Measurements from ENCODE around the gene WDR5.

The WDR5 gene

DNA sequence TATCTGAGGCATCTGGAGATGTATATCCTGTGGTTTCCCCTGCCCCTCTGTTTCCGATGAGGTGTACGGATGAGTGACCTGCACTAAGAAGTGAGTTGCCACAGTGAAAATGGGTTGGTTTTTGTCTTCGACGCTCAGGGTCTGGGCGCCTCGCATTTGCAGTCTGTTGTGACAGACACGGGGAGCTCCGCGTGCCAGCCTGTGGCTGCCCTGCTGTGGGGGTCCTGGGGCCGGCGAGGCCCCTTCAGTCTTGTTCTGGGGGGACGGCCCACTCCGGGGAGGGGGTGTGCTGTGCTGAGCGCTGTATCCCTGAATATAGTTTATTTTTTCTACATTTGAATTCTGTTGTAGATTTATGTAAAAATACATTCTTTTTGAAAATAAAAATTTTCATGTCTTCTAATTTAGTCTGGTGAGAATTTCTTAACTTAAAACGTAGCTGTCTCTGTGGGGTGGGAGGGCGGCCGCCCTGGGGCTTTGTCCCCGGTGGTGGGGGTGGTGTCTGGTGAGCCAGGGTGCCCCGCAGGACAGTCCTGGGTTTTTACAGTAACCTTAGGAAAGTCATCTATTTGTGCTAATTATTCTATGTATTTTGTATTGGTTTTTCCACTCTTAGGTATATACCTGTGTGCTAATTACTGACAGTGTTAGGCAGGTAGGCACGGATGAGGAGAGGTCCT, 23.8 kb downstream of the WDR5 start:
- DNase-seq: no peak

DNA sequence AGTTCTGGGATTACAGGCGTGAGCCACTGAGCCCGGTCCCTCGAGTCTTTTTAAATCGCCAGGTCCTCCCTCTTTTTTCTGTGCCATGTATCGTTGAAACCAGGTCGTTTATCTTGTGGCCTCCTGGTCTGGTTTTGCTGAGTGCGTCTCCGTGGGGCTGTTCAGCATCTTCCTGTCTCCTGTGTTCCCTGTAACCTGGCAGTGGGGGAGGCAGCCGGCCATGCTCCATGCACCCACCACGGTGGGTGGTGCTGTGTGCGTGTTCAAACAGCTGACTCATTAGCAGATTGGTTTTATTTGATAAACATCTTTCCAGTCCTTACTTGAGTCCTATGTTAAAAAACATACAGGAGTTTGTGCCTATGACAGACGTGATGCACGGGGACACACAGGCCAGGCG, 25.8 kb downstream of the WDR5 start:
- DNase-seq: no peak

DNA sequence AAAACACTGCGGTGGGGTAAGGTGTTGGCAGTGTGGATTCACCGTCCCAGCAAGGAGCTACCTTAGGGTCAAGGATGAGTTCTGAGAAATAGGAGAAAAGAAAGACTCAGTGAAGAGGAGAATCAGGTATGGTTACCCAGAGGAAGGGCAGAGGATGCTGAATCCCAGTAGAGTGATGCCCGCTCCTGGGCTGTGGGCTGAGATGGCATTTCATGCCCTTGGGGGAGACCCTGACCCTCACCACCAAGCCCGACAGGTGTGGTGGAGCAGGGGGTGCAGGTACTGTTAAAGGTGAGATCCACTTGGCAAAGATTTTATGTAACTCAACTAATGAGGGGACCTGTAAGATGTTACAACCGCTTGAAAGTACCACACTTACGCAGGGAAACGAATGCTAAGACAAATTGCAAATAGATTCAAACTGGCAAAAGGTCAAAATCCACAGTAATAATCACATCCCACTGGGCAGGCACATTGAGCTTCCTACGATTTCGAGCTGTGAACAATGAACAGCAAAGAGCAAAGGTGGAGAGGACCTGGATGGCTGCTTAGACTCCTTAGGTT, 26.4 kb downstream of the WDR5 start:
- DNase-seq: no peak

DNA sequence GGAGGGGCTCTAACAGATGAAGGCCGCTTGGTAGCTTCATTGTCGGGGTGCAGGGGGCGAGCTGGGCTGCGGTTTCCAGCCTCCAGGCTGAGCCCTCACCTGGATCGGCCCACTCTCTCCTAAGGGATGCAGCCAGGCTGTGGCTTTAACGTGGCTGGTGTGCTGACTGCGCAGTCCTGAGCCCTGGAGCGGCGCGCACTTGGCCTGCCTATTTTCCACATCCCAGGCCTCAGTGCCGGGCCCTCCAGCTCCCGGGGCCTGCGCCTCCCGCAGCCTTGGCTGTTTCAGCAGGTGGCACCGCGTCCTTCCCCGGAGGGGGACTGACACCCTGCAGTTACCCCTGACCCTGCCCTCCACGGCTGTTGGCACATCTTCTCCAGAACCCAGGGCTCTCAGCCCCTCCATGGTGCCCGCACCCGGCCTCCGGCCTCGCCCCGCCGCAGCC, 27.1 kb downstream of the WDR5 start:
- DNase-seq: no peak

DNA sequence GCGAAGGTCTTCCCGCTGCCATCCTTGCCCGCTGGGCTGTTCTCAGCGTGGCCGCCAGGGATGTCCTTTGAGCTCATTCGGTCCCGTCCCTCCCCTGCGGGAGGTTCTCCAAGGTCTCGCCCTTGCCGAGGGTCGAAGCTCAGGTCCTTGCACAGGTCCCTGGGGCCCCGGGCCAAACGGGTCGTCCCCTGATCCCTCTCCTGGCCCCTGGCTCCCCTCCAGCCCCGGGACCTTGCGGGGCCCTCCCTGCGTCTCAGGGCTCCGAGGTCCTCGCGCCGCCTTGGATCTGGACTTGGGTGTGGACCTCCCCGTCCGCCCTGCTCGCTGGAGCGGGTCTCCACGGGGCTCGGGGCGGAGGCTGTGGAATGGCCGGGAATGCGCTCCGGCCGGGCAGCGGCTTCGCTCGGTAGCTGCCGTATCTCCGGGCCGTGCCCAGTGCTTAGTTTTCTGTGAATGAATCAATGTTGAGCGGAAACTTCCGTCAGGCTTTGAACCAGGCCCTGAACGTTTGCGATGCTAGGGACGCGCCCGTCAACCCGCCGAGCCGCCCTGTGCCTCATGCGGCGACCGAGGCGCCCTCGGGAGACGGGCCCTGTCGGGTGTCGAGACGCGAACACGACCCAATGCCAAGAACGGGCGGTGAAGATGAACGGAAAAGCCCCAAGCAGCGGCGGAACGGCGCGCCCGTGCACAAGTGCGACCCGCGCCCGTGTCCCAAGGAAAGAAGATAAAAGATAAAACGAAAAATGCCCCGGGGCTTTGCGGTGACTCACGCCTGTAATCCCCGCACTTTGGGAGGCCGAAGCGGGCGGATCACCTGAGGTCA, 27.7 kb downstream of the WDR5 start:
- peak; percentile 70 for DNase-seq

DNA sequence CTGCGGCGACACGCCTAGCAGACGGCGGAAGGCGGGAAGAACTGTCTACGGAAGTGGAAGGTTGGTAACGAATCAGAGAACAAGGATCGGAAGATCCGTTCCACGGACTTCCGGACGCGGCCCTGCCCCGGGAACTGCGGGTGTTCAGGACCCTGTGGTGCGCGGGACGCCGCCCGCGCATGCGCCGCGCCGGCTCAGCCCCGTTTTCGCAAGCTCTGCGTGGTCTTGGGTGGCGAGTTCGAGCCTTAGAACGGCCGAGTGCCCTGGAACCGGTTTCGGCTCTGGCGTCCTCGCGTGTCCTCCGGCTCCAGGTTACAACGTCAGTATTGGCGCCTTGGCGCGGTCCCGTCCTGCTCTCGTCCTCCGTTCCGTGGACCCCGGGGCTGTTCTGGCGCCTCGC, 29.0 kb downstream of the WDR5 start:
- DNase-seq: no peak

DNA sequence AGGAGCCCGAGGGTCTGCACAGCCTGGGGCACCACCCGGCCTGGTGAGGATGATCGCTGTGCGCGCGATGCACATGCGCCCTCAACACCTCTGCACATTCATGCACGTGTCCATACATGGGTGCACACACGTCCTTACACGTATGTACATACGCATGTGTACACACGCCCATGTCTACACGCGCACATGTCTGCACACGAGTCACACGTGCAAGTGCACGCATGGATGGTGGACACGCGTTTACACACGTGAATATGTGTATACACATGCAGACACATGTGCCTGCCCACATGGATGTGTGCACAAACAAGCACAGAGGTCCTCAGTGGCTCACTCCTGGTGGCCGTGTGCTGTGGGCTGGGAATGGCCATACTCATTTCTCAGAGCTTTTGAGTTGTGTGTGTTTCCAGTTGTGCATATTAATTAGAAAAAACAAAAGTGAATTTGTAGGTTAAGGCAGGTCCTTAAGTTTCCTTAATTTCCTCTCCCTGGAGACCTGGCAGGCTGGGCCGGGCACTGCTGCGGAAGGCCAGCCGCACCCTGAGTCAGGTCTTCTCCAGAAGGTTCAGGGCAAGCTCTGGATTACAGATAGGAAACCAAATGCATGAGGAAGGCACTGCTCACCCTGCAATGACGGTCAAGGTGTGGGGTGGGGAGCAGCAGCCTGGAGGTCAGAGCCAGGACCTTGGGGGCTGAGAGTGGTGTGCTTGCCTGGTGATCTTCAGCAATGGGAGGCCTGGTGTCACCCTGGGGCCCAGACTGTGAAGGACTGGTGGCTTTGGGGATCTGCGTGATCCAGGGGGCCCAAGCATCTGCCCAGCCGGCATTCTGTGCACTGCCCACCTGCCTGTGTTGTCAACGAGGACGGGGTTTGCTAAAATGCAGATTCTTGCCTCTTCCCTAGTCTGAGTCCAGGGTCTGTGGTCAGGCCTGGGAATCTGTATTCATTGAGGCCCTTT, 29.8 kb downstream of the WDR5 start:
- DNase-seq: peak; percentile 20

DNA sequence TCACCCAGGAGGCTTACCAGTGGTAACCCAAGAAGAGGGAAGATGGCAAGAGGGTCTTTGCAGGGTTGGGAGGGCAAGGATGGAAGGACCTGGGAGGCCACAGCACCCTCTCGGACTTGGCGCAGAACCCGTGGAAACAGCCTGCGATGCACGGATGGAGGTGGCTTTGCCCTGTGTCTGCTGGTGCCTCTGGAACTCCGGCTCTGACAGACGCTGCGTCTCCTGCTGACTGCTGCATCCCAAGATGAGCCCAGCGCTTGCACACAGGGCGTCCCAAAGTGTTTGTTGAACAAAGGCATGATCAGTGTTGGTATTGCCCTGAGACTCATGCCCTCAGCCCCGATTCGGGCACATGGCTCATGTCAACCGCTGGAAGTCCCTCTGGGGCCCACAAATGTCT, 30.5 kb downstream of the WDR5 start:
- no peak for DNase-seq

DNA sequence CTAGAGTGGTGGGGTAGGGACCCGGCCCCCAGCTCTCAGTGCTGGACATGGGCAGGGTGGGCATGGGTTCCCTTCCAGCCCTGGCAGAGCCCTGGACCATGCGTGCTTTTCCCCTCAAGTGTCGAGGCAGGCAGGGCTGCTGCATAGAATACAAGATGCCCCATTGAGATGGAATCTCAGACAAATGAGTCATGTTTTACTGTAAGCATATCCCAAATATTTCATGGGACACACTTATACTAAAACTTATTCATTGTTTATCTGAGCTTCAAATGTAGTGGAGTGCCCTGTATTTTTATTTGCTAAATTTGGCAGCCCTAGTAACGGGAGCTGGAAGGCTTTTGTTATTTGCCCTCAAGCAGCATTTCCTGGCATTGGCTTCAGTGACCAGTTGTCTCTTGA, 31.6 kb downstream of the WDR5 start:
- DNase-seq: no peak

DNA sequence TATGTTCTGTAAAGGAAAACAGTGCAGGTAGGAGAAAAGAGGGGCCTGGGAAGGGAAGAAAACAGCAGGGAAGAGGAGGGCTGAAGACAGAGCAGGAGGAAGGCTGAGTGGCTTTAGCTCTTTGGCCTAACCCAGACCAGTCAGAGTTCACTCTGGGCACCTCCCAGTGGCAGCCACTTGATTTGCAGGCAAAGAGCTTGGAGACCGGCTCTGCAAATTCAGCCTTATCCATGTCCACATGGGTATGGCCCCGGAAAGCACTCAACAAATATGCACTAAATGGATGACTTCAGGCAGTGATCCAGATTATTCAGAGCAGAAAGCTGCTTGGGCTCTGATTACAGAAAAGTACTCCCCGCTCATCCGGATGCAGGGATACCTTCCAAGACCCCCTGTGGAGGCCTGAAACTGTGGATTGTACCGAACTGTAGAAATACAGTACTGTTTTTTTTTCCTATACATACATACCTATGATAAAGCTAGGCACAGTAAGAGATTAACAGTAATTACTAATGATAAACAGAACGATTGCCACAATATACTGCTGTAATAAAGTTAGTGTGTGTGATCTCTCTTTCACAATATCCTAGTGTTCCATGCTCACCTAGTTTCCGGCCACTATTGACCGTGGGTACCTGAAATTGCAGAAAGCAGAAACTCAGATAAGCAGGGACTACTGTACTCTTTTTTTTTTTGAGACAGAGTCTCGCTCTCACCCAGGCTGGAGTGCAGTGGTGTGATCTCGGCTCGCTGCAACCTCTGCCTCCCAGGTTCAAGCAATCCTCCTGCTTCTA, 33.1 kb downstream of the WDR5 start:
- DNase-seq: no peak

DNA sequence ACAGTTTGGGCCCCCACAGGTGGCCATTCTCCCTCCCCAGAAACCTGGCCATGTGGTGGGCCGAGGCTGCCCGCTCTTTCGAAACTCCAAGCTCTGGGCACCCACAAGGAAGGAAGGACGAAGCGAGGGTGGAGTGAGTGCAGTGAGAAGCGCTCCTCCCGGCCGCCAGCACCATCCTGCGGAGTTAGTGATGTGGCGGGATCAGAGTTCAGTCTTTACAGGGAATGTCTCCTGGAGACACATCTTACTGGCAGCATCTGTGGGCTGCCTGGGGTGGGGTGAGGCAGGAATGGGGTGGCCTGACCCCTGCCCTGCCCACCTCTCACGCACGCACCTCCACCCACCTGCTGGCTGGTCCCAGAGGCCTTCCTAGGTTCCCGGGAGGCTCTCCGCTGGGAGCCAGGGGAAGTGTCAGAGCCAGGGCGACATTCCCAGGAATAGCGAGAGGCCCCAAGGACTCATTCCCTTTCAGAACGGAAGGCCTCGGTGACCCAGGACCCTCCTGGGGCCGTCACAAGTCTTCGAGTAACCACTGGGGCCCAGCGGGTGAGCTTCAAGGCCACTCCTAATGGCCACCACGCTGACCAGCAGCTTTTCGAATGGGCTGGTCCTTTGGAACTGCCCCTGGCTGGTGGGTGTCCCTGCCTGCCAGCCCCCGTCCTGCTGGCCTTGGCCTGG, 34.0 kb downstream of the WDR5 start:
- DNase-seq: no peak

DNA sequence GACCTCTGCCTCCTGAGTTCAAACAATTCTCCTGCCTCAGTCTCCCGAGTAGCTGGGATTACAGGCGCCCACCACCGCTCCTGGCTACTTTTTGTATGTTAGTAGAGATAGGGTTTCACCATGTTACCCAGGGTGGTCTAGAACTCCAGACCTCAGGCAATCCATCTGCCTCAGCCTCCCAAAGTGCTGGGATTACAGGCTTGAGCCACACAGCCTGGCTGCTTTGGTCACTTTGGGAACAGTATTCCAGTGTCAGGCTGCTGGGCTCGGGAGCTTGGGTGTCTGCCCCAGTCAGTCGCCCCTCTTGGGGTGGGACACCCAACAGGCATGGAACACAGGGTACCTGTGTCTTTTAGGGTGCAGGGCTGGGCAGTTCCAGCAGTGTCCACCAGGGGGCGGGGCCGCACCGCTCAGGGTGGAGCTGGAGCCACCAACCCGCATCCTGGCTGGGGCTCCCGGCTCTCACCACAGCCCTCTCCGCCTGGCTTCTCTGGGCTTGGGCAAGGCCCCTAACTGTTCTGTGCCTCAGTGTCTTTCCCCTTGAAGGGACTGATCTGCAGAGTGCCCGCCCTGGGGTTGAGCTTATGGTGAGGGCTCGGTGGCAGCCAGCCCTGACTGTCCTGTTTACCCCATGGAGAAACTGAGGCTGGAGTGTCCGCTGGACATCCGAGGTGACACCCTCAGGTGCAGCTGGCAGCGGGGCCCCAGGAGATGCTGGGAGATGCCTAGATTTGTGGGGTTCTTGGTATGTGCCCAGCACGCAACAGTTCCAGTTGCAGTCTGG, 34.8 kb downstream of the WDR5 start:
- DNase-seq: no peak

DNA sequence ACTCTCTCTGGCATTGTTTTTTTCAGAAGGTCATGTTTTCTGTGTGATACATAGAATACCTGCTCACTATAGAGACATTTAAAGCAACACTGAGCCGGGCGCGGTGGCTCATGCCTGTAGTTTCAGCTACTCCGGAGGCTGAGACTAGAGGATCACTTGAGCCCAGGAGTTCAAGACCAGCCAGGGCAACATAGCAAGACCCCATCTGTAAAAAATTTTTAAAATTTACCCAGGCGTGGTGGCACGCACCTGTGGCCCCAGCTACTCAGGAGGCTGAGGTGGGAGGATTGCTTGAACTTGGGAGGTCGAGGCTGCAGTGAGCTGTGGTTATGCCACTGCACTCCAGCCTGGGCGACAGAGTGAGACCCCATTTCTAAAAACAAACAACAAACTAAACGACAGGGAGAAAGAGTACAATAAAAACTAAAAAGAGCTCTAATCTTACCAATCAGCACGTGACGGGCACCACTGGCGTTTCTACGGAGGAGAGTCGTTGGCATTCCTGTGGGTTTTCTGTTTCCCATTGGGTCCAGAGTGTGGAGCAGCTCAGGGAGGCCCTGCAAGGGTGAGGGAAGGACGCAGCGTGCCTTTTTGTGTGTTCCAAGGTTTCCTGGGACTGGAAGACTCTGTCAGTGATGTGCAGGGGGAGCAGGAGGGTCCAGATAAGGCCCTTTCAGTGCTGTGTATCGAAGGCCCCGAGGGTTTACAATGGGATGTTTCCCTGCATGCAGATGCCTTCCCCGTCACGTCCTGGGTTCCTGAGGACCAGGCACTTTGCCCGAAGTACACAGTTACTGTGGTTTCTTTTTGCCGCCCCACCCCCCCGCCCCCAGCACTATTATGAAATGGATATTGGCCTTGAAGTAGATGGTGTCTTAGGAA, 35.7 kb downstream of the WDR5 start:
- no peak for DNase-seq

DNA sequence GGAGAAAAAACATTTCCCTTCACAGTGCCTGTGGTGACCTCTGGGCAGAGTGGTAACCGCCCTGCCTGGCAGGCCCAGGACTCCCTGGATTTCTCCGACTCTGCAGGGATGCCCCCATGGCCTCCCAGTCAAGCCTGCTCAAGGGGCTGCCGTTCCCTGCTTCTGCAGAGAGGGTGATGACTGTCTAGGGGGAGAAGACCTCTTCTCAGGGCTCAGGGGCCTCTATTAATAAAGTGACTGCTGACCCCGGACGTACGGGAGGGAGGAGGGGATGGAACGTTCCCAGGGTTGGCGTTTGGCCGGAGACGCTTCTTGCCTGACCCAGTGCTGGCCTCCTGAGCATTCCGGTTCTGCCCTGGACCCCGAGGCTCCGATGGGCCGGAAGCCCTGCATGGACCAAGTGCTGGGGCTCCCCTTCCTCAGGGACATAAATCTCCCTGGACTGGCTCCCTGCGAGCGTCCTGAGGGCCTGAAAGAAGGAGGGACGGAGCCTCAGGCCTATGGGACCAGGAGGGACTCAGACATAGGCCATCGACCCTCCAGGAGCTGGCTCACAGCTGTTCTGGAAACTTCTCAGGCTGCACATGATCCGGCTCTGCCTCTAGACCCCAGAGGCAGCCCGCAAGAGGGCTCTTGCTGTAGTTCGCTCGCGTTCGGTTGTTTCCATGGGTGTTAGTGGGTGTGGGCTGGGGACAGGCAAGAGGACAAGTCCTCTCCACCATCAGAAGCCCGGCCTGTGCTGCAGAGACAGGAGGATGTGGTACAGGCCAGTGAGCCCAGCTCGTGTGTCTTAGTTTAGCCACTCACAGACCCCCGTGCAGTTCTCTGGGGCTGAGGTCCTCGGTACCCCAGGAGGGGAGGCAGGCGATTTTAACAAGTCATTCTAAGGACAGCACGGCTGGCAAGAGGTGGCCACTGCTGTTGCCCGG, 36.6 kb downstream of the WDR5 start:
- DNase-seq: no peak

DNA sequence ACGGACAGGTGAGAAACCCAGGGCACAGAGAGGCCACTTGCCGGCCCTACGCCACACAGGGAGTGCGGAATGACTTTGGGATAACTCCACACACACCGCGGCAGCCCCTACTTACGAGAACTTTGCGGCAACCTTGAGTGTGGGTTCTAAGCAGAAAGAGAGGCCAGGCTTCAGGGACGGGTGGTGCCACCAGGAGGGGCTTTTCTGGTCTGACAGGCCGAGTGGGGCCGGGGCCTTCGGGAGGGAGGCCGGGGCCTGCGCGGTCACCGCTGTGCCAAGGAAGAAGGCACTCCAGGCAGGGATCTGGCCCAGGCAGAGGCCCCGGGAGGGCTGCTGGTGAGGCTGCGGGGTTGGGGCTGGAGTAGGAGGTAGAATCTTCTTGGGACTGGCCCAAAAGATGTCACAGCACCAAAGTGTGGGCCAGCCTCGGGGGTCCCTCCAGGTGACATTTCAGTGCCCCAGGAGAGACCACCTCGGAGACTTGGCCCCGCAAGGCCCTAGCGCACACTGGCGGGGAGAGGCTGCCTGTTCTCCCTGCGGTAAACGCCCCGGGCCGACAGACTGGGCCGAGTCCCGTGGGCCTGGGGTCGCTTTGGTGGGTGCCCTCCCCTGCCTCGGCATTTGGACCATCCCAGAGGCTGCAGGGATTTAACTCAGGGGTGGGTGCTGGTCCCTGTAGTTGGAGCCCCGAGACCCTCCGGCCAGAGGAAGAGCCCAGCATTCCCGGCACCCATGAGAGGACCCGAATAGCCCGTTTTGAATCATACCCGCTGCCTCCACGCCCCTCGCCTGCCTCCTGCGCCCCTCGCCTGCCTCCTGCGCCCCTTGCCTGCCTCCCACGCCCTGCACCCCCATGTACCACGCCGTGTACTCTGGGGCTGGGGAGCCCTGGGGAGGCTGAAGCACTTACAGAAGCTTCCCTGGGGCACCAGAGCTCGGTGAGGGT, 37.5 kb downstream of the WDR5 start:
- no peak for DNase-seq

DNA sequence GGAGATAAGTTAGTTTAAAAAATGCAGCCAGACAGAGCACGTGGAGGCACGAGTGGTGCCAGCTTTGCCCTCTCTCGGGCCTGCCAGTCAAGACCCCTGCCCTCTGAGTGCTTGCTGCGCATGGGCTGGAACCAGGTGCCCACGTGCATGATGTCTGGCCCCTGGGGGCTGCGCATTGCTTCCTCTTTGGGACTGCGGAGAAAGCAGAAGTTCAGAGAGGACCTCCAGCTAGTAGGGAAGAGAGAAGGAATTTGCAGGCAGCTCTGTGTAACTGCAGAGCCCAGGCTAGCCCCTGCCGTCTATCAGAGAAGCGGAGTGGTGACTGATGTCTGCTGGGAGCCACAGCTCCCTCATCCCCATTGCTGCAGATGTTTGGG, 38.2 kb downstream of the WDR5 start:
- no peak for DNase-seq

Measured in CD4-positive, alpha-beta T cell treated with Interleukin-4 for 4 hours (primary cell).